ENCODE results near the gene SOAT1. TPM values are rescaled to one million over a fixed set of nuclear protein-coding genes. Genes with fewer than 3 reads are reported as not detected.
A peak's percentile ranks its signal among the peaks of the same experiment; 100 is the strongest.

The SOAT1 gene
- total and polyA plus RNA-seq, 5 donors = 5.1 to 20.3 (median 18.2) TPM

DNA sequence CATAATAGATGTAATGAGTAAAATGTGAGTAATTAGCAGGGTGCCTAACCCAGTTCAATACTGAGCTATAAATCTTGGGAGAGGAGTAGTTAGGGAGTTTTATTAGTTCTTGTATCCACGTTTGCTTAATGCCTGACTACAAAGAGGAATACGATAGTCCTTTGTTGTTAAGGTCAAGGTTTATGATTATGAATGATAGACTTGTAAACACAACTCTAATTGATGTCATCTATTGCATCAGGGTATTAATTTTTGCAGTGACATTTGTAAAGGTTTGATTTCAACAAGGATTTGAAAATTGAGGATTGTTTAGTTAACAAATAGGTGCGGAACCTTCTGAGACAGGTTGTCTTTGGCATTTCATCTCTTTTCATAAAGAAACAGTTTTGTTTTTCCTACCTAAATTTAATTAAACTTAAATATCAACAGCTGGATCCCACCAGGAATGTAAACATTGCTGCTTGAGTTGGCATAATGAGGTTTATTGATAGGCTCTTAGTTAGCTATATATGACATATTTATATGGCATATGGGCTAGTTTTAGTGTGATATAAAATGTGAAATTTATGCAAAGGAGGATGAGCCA is 9.7 kb downstream of the SOAT1 start:
- Histone ChIP-seq H3K27ac (ENCODE audit: low read length) (no peak overlapping the region), H3K9me3 (ENCODE audit: control insufficient read depth, low read length) (no peaks in the 10 kb centered on the region), H3K4me3 (ENCODE audit: low read length) (no peak overlapping the region), H3K27me3 (ENCODE audit: control insufficient read depth, insufficient read depth) (no peaks in the 10 kb centered on the region), H3K4me1 (ENCODE audit: control insufficient read depth, insufficient read depth, low read length) (no peaks in the 10 kb centered on the region)
- ATAC-seq (no peak), DNase-seq (no peak)
- intact Hi-C loops (cut with DNase I) = no loop called here
- WGBS = 91% methylated on average over 3 of the region's 3 CpGs

DNA sequence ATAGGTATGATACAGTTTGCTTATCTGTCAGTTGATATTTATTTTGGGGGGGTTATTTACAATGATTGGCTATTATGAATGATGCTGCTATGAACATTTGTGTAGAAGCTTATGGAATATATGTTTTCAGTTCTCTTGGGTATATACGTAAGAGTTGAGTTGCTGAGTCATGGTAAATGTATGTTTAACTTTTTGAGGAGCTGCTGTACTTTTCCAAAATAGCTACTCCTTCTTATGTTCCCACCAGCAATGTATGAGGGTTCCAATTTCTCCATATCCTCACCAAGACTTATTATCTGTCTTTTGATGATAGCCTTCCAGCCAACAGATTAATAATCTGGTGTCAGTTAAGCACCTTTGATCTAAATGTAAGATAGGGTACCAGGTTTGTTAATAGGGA is 11.9 kb downstream of the SOAT1 start:
- Histone ChIP-seq H3K4me1 (ENCODE audit: control insufficient read depth, insufficient read depth, low read length) (no peaks in the 10 kb centered on the region), H3K4me3 (ENCODE audit: low read length) (no peak overlapping the region), H3K27me3 (ENCODE audit: control insufficient read depth, insufficient read depth) (no peaks in the 10 kb centered on the region), H3K9me3 (ENCODE audit: control insufficient read depth, low read length) (no peaks in the 10 kb centered on the region), H3K27ac (ENCODE audit: low read length) (no peak overlapping the region)
- no peak for DNase-seq
- WGBS = 94% methylated on average over 1 of the region's 1 CpG
- intact Hi-C loops (cut with DNase I) = no loop called here
- no peak for ATAC-seq

DNA sequence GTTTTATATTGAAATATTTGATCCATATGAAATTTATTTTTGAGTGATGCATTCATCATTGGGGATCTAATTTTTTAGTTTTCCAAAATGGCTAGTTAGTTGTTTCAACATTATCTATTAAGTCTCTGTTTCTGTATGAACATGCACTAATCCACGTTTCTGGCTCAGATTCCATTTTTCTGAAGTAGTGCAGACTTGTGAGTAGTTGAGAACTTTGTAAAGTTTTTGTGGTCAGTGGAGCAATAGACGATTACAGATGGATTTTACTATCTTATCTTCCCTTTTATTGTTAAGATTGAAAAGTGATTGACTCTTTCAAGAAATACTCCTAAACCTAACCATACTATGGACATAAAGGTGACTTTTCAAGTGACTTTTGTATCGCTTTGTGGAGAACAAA is 16.7 kb downstream of the SOAT1 start:
- Histone ChIP-seq H3K4me1 (ENCODE audit: control insufficient read depth, insufficient read depth, low read length) (no peaks in the 10 kb centered on the region), H3K27me3 (ENCODE audit: control insufficient read depth, insufficient read depth) (no peaks in the 10 kb centered on the region), H3K9me3 (ENCODE audit: control insufficient read depth, low read length) (no peaks in the 10 kb centered on the region), H3K27ac (ENCODE audit: low read length) (no peak overlapping the region), H3K4me3 (ENCODE audit: low read length) (no peak overlapping the region)
- intact Hi-C loops (cut with DNase I) = no loop called here
- ATAC-seq (no peak), DNase-seq (no peak)
- WGBS = 52% methylated on average over 3 of the region's 3 CpGs

GRCh38 chr1:179310721-179311120 is 17.1 kb downstream of the SOAT1 start:
- H3K9me3 ChIP-seq (ENCODE audit: control insufficient read depth, low read length) = no peaks in the 10 kb centered on the region
- ATAC-seq (peak; percentile 37 to 55), DNase-seq (no peak)
- H3K27ac ChIP-seq (ENCODE audit: low read length) = no peak overlapping the region
- H3K27me3 ChIP-seq (ENCODE audit: control insufficient read depth, insufficient read depth) = no peaks in the 10 kb centered on the region
- H3K4me1 ChIP-seq (ENCODE audit: control insufficient read depth, insufficient read depth, low read length) = no peaks in the 10 kb centered on the region
- no peak overlapping the region for H3K4me3 ChIP-seq (ENCODE audit: low read length)
- 81% methylated on average over 3 of the region's 3 CpGs for WGBS
- intact Hi-C loops (cut with DNase I) = no loop called here

- intact Hi-C loops (cut with DNase I) = no loop called here
- Histone ChIP-seq H3K4me1 (ENCODE audit: control insufficient read depth, insufficient read depth, low read length) (no peaks in the 10 kb centered on the region), H3K9me3 (ENCODE audit: control insufficient read depth, low read length) (no peaks in the 10 kb centered on the region), H3K27ac (ENCODE audit: low read length) (no peak overlapping the region), H3K27me3 (ENCODE audit: control insufficient read depth, insufficient read depth) (no peaks in the 10 kb centered on the region), H3K4me3 (ENCODE audit: low read length) (no peak overlapping the region)
- 76% methylated on average over 5 of the region's 5 CpGs for WGBS
- DNase-seq (no peak), ATAC-seq (peak in 1 of 2 donors; percentile 60)
Observed at GRCh38 chr1:179311149-179311700, 17.6 kb downstream of the SOAT1 start.

DNA sequence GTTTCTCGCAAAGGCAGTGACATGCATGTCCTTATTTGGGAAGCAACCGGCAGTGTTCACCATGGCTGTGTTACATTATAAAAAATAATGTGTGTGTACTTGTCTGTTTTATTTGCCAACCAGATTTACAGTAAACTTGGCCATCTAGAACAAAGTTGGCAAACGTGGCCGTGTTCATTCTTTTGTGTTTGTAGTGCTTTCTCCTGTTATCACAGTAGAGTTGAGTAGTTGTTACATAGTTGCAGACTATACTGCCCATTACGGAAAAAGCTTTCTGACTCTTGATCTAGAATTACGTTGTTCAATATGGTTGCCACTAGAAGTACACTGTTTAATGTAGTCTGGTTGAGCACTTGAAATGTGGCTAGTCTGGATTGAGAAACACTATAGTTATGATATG is 19.4 kb downstream of the SOAT1 start:
- H3K4me1 ChIP-seq (ENCODE audit: control insufficient read depth, insufficient read depth, low read length) = no peaks in the 10 kb centered on the region
- ATAC-seq (no peak), DNase-seq (no peak)
- intact Hi-C loops (cut with DNase I) = no loop called here
- no peak overlapping the region for H3K27ac ChIP-seq (ENCODE audit: low read length)
- WGBS = 83% methylated on average over 6 of the region's 6 CpGs
- H3K27me3 ChIP-seq (ENCODE audit: control insufficient read depth, insufficient read depth) = no peaks in the 10 kb centered on the region
- no peak overlapping the region for H3K4me3 ChIP-seq (ENCODE audit: low read length)
- H3K9me3 ChIP-seq (ENCODE audit: control insufficient read depth, low read length) = no peaks in the 10 kb centered on the region

DNA sequence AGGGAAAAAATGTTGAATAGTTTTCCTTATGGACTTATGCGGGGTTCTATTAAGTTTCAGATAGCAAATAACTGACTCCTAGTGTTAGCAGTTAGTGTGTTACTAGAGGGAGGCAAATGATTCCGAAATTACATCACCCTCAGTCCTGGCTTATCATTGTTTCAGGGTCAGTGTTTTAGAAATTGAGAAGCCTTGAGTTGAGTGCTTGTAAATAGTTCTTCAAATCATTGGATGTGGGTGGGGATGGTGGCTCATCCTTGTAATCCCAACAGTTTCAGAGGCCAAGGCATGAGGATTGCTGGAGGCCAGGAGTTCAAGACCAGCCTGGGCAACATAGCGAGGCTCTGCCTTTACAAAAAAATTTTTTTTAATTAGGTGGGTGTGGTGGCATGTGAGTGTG is 21.3 kb downstream of the SOAT1 start:
- 85% methylated on average over 3 of the region's 3 CpGs for WGBS
- ATAC-seq (no peak), DNase-seq (no peak)
- no peaks in the 10 kb centered on the region for H3K27me3 ChIP-seq (ENCODE audit: control insufficient read depth, insufficient read depth)
- peak overlapping the region; percentile 4 for H3K27ac ChIP-seq (ENCODE audit: low read length)
- no peak overlapping the region for H3K4me3 ChIP-seq (ENCODE audit: low read length)
- H3K4me1 ChIP-seq (ENCODE audit: control insufficient read depth, insufficient read depth, low read length) = no peaks in the 10 kb centered on the region
- H3K9me3 ChIP-seq (ENCODE audit: control insufficient read depth, low read length) = no peaks in the 10 kb centered on the region
- intact Hi-C loops (cut with DNase I) = no loop called here

GRCh38 chr1:179318491-179318890 is 24.9 kb downstream of the SOAT1 start:
- H3K27ac ChIP-seq (ENCODE audit: low read length) = no peak overlapping the region
- WGBS = 80% methylated on average over 5 of the region's 5 CpGs
- no peaks in the 10 kb centered on the region for H3K27me3 ChIP-seq (ENCODE audit: control insufficient read depth, insufficient read depth)
- H3K9me3 ChIP-seq (ENCODE audit: control insufficient read depth, low read length) = no peaks in the 10 kb centered on the region
- no peak for ATAC-seq
- no peaks in the 10 kb centered on the region for H3K4me1 ChIP-seq (ENCODE audit: control insufficient read depth, insufficient read depth, low read length)
- H3K4me3 ChIP-seq (ENCODE audit: low read length) = no peak overlapping the region
- intact Hi-C loops (cut with DNase I) = no loop called here
- no peak for DNase-seq

GRCh38 chr1:179321533-179322216 is 28.1 kb downstream of the SOAT1 start:
- intact Hi-C loops (cut with DNase I) = no loop called here
- 98% methylated on average over 5 of the region's 5 CpGs for WGBS
- Histone ChIP-seq H3K27ac (ENCODE audit: low read length) (no peak overlapping the region), H3K4me3 (ENCODE audit: low read length) (no peak overlapping the region), H3K9me3 (ENCODE audit: control insufficient read depth, low read length) (no peaks in the 10 kb centered on the region), H3K27me3 (ENCODE audit: control insufficient read depth, insufficient read depth) (no peaks in the 10 kb centered on the region), H3K4me1 (ENCODE audit: control insufficient read depth, insufficient read depth, low read length) (no peaks in the 10 kb centered on the region)
- DNase-seq (no peak), ATAC-seq (no peak)

DNA sequence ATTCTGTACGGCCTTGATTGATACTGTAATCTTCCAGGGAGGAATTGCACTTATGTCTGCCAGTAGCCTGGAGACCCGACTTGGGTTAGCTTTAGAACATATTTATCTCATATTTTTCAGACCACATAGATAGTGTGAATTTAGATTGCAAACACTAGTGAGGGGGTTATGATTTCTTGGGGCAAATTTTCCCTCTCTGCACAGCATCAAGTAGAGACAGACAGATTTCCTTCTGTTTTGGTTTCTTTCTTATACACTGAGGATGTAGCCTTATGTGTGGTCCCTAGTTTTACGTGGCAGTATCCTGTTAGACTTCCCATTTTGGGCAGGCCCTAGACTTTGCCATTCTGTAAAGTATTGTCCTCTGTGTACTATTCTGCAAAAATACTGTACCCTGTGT is 29.0 kb downstream of the SOAT1 start:
- no peaks in the 10 kb centered on the region for H3K9me3 ChIP-seq (ENCODE audit: control insufficient read depth, low read length)
- 26% methylated on average over 3 of the region's 3 CpGs for WGBS
- DNase-seq = no peak
- H3K27me3 ChIP-seq (ENCODE audit: control insufficient read depth, insufficient read depth) = no peaks in the 10 kb centered on the region
- H3K4me3 ChIP-seq (ENCODE audit: low read length) = no peak overlapping the region
- intact Hi-C loops (cut with DNase I) = no loop called here
- H3K27ac ChIP-seq (ENCODE audit: low read length) = no peak overlapping the region
- peak in 1 of 2 donors; percentile 45 for ATAC-seq
- H3K4me1 ChIP-seq (ENCODE audit: control insufficient read depth, insufficient read depth, low read length) = no peaks in the 10 kb centered on the region

DNA sequence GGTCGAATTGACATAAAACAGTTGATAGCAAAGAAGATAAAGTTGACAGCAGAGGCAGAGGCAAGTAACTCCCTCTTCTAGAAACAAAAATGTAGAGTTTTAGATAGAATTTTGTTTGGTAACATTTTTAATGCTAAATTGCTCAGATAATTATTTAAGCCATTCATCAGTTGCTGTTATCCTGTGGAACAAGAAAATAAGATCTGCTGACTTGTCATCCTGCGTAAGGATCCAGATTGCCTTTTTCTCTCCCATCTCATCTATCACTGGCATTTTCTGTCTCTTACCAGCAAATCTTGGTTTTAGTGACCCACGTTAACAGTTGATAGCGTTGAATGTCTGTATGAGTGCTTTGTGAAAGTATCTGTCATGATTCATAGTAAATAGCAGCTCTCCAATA is 29.8 kb downstream of the SOAT1 start:
- no peak for ATAC-seq
- no peaks in the 10 kb centered on the region for H3K27me3 ChIP-seq (ENCODE audit: control insufficient read depth, insufficient read depth)
- intact Hi-C loops (cut with DNase I) = no loop called here
- no peak for DNase-seq
- no peak overlapping the region for H3K27ac ChIP-seq (ENCODE audit: low read length)
- WGBS = 53% methylated on average over 4 of the region's 4 CpGs
- H3K4me3 ChIP-seq (ENCODE audit: low read length) = no peak overlapping the region
- no peaks in the 10 kb centered on the region for H3K4me1 ChIP-seq (ENCODE audit: control insufficient read depth, insufficient read depth, low read length)
- no peaks in the 10 kb centered on the region for H3K9me3 ChIP-seq (ENCODE audit: control insufficient read depth, low read length)
